Amygdala (tissue), 56 donors: Measurements from ENCODE around the gene GSAP.

Experiments used
- DNase-seq, 56 donors: peaks; one replicate each; lab custom pipeline; 2025; lab: John Stamatoyannopoulos, UW

Gene GSAP

DNA sequence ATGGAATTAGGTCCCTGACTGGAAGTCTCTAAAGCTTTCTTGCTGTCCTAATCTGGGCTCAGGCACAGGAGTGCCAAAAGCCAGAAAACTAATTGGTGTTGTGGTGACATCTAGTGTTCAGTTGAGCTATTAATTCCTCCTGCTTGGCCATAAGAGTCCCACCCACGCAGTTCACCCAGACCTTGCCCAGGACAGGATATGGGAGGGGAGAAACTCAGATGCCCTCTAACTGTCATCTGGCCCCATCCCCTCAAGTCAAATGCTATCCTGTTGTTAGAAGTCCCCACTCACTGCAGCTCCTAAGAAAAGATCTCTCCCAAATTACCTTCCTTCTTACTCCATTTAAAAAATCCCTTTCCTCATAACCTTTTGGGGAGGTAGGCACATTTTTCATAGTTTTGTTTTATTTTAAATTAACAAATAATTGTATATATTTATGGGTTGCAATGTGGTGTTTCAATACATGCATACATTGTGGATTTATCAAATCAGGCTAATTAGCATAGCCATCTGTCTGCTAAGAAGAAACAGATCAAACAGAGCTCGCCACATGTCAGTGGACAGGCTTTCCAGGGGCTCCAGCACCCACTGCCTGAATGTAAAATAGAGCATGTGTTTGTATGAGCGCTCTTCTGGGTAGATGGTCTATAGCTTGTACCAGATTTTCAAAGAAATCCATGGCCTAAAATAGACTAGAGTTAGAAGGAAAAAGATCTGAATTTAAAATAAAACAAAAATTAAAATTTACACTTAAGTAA is 84.0 kb downstream of the GSAP start:
- peak in 41 of 56 donors; percentile 1 to 82 (median 28) for DNase-seq

DNA sequence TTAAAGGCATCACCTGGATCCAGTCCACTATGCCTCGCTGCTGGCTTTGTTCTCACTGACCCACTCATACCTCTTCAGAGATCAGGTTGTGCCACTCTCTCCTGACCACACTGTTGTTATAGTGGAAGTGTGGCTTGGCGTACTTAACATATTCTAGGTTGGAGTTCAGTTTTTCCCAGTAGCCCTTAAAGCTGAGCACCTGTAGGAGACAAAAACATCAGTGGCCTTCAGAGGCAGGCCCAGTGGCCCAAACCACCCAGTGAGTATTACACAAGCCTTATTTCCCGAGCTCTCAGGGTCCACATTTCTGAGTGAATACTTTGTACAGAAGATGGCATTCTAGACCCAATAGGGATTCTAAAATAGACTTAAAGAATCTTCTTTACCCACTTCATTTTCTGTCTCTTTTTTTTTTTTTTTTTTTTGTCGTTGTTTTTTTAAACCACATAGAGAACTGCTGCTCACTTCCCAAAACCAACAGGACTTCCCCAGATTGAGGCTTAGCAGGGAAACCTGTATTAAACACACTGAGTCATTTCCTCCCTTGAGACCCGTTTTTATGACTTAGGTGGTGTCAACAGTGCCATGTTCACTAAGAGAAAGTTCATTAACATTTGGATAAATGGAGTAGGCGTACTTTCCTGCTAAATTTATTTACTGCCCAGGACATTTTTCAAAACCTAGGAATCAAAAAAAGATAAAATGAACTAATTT is 85.8 kb downstream of the GSAP start:
- no peak for DNase-seq

DNA sequence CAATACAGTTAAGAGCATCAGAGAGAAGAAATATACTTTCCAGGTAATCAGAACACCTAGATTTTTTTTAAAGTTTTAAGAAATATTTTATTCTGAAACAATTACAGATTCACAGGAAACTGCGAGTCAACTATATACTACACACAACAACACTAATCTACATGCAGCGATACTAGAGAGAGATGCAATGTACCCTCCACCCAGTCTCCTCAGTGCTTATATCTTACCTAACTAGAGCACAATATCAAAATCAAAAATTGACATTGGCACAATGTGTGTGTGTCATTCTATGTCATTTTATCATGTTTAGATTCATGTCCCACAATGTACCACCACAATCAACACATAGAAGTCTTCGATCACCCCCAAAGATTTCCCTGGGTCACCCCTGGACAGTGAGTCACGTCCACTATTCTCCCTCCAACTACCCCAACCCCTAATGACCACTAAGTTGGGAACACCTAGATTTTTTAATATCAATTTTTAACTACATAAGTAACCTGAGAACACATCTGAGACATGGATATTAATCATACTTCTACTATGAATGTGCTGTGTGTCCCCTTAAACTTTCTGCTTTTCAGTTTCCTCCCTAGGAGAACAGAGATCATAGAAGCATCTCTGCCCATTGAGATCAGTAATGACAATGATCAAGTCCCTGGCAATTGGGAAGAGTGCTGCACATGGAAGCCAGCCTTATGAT is 86.5 kb downstream of the GSAP start:
- DNase-seq: no peak

DNA sequence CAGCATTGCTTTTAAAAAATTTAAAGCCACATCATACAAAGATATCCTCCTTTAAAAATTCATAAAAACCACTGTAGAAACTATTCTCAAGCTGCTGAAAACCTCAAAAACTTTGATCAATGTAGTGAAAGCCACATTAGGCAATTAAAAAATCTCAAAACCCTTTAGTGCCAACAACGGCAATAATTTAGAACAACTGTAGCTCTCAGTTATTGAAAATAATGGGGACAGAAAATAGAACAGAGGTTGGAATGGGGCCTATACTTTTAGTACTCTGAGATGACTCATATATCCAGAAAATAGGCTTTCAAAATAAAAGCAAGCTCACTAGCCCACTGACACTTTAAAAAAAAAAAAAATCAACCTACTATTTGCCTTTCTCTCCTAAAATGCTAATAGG is 87.5 kb downstream of the GSAP start:
- no peak for DNase-seq

DNA sequence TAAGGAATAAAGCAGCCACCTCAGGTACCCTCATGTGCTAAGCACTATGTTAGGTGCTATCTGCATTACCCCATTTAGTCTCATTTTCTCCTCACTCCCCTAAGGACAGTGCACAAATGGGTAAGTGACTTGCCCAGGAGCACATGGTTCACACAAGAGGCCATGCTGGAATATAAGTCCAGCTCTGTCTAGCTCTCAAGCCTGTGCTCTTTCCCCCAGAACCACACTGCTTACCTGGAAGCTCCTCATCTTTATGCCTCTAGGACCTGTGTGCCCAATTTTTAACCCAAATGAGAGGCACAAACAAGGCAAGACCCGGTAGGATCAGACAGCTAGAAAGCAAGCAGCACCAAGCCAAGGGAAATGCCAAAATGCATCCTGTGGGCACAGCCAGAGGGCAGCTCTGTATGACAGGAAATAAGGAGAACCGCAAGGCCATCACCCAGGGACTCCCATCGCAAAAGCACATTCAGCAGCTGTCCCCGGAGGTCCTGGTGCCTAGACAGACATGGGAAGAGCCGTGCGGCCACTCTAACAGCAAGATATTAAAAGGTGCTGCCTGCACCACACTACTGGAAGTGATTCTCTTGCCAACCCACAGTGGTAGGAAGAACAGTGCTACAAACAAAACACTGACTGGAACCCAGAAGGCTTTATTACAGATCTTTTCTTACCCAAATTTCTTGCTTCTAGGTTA is 88.1 kb downstream of the GSAP start:
- peak in 1 of 56 donors; percentile 9 for DNase-seq

DNA sequence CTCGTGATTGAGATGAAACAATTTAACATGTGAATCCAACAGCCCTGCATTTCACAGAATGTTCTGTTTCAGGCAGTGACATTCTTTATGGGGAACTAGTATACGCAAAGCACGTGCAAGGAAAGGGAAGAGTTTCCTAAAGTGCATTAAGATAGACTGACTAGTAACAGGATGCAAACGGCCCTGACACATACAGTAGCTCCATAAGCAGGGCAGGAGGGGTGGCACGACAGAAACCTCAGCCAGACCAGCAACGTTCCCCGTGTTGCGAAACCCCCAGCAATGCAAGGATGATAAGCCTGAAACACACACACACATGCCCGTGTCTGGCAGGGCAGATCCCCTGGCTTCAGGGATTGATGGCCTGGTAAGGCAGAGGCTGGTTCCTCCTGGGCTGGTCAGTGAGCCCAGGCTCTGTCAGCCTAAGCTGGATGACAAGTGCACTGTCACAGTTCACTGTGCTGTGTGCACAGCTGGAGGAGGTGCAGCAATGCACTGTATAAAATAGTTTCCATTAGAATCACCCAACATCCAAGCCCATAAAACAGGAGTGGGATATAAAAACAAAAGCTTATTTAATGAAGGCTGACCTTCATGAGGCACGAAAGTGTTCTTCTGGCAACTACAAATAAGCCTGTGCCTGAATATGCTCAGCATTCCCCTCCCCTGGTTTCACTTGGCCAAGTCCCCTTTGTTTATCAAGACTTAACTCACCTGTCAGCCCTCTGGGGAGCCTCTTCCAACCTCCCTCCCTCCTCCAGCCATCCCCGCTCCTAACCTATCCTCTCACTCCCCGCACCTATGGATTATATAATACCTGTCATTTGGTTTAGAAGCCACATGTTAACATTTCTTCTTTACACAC is 88.8 kb downstream of the GSAP start:
- no peak for DNase-seq

DNA sequence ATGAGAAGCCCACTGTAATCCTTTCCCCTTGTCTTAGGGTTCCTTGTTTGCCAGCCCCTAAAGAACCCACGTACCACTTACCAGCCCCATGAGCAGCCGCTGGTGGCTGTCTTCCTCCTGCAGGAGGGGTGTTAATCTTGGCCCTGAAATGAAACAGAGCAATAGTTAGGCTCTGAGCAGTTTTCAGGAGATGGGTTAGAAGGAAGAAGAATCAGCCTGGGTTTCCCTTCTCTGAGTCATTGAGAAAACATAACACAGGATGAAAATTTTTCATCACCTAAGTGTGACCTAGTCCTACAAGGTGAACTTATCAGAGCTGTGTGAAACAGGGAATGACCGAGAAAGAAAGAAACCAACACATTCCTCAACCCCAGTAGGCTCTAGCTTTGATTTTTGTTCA is 90.0 kb downstream of the GSAP start:
- no peak for DNase-seq

DNA sequence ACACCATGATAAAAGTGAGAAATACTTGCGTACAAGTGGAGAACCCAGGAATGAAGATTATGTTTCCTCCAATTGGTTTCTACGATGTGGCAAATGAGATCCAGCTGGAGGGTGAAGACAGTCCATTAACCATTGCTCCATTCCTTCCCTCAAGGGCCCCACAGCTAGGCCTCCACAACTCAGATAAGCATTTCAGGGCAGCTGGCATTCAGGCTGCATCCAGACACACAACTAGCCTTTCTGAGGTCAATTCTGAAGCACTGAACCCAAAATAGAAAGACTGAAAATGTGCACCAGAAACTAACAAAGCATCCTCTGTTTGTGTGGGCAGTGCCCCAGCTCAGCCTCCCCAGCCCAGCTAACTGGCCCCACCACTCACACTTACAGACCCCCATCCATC is 94.8 kb downstream of the GSAP start:
- no peak for DNase-seq

DNA sequence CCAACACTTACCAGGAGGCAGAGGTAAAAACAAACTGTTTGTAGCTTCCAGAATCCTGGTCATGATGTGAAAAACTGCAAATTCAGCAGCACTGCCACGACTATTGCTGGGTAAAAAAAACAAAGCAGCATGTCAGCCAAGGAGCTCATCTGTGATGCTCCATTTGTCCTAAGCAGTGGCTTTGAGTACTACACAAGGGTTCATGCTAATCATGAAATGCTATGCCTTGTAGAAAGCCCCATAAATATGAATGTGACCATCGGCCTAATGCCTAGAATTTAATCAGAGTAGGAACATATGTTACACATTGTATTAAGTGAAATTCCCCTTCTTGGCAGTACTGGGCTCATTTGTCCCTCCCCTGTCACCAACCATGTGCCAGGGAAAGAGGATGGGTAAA is 95.4 kb downstream of the GSAP start:
- no peak for DNase-seq

DNA sequence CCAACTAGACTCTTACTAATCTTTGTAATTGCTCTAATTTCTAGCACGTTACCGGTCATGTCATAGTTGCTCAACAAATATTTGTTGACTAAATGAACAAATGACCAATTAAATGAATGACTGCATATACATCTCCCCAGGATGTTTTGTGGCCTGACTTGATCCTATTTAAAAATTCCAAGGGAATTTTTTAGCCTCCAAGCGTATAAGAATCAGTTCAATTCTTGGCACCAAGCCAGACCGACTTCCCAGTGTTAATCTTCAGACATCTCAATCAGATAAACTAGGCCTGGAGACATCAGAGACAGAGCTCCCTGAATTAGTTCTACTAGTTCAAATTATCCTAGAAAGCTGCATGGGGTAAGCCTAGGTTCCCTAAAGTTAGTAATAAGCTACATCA is 96.0 kb downstream of the GSAP start:
- peak in 1 of 56 donors; percentile 15 for DNase-seq

DNA sequence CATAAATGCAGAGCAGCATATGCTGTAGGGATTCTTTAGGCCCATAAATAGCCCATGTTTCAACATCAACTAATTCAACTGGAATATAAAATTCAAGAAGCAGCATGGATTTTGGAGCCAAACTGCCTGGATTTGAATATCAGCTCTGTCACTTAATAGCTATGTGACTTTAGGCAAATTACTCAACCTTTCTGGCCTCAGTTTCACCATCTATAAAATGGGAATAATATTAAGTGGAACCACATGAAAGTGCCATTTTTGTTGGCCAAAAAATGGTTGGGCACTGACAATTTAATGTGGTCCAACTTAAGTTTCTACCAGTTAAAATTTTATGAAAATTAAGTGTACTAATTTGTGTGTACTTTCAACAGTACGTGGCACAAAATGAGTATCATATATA is 98.1 kb downstream of the GSAP start:
- DNase-seq: no peak

DNA sequence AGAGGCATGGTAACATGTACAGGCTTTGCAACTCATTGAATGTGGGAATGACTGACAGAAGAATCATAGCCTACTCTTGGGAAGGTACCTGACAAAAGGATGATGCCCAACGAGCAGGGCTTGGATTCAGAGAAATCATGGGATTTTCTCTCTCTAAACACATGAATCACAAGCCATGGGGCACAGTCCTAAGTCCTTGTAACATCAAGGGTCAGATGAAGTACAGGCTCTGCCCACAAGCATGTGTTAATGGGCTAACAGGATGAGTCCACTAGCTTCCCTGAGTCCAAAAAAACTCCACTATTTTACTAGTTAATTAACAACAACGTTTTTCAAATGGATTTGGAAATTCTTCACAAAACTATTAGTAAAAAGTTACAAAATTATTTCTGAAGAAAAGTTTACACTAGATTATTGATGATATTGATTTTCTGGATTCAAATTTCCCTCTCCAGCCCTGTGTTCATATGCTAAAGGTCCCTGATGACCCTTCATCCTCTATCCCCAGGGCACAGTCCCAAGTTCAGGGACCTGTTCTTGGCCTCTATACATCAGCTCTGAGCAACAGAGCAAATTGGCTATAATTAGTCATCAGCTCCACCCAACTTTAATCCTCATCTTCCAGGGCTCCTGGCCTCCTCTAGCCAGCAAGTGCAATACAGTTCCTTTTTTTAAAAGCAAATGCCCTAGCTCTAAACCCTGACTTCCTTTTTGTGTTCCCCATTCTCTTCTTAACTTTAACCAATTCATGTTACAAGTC is 99.8 kb downstream of the GSAP start:
- DNase-seq: no peak

DNA sequence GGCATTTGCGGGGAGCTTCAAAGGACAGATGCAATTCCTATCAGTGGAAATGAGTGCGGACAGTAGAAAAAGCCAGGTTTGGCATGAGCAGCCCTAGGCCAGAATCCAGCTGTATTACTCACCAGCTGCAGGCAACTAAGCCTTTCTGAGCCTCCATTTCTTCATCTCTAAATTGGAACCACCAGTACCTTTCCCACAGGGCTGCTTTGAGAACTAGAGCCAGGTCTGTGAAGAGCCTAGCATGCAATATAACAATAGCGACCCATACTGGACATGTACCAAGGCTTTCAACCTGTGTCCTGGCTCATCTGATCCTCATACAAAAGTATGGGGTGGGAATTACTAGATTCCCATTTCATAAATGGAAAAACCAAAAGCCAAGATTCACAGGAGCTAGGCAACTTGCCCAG is 101.0 kb downstream of the GSAP start:
- DNase-seq: no peak

DNA sequence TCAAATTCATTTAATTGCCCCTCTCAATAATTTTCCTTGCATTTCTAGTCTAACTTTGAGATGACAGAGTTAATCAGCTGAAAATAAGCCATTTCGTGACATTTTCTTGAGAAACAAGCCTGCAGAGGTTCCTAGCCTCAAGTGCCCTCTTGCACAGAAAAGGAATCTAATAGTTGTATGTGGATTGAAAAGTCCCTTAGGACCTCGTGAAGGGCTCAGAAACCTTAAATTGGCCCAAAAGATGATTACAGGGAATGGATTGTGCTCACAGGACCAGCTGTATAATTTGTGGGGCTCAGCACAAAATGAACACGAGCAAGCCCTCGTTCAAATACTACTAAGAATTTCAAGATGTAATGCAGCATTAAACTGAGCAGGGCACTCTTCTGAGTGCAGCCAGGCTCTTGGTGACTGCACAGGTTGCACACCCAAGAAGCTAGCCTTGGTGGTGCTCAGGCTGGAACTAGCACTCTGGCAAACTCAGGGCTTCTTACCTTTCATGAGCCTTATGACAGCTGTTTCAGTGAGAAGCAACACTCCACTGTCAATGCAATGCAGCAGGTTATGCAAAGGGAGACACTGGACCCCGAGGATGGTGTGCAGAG is 102.2 kb downstream of the GSAP start:
- no peak for DNase-seq

DNA sequence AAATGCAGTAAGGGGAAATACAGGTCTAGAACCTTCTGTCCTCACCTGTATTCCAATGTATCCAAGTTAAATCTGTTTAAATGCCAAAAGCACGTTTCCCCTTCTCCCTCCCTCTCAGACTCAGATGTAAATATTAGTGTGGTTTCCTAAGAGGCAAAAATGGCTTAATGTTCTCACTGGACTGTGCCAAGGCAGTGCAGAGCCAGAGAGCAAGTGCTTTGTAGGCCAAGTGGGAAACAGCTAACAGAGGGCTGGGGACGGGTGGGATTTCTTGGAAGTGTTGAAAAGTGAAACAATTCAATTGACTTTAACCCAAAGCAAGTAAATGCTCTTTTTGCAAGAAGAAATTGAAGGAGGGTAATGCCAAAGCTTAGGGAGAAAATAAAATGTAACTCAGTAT is 103.1 kb downstream of the GSAP start:
- no peak for DNase-seq

DNA sequence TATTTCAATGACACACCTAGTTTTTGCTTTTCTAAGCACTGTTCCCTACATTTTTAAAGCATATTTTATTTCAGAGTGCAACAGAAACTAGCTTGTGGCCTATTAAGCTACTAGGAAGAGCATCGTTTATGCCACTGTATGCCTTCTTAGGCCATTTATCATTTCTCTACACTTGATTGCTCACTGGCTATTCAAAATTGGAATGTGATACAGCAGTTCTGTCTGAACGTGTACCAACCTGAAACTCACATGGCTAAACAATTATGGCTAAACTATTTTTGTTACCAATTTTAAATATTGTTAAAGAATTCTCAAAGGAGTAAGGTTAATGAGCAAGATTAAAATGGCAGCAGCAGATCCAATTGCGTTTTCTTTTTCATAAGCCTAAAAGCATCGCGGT is 105.2 kb downstream of the GSAP start:
- no peak for DNase-seq

DNA sequence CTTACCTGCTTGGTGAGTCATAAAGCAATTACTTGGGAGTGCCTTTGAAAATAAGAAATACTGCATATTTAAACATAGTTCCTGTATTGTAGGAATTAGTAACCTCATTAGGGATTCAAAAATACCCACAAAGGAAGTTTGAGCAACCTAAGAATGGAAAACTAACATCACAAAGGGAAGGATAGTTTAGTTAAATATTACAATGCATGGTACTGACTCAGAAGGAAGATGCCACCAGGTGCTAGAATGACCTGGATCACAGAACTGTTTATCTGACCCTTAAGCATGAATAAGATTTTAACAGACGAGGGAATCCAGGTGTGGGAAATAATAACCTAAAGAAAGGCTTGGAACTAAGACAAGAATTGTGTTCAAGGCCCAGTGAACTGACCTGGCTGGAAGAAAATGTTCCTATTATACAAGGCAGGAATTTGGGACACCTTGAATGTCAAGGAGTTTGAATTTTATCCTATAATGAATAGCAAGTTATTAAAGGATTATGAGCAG is 106.4 kb downstream of the GSAP start:
- DNase-seq: no peak

DNA sequence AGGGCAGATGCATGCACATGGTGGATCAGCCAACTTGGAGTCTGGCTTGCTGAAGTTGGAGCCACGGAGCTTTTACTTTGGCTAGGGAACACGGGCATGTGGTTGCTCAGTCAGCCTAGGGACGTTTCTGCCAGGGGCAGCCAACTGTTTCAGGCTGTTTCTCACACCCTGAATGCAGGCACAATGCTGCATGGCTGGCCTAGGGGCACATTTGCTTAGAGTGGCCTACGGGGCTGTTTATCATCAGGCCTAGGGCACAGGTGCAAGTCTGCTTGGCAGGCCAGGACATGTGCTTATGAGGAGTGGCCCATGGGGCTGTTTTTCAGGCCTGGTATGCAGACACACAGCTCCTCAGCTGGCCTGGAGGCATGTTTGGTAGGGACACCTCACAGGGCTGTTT is 107.4 kb downstream of the GSAP start:
- no peak for DNase-seq
